Suprapubic skin (tissue), 3 donors: ENCODE results near the gene KNDC1.

Source experiments
- CTCF ChIP-seq, 2 donors: fragments of 200-600 bp in 1 of 2; fragments of 450-650 bp in 1 of 2; sonication (generic) in 1 of 2; IDR thresholded peaks; one replicate each; pipeline ENCODE4 v1.5.1; 2016 to 2019; ENCODE audit warnings: antibody characterized with exemption in 2 of 2, mild to moderate bottlenecking in 1 of 2, moderate library complexity in 1 of 2
- POLR2AphosphoS5 ChIP-seq, 3 donors: sonication (generic); formaldehyde crosslinking; IDR thresholded peaks; one replicate each; pipeline ENCODE4 v1.6.1; 2017; ENCODE audit warnings: antibody characterized with exemption in 3 of 3

GRCh38 chr10:133253361-133253955, 93.4 kb downstream of the KNDC1 start:
- TF ChIP-seq POLR2AphosphoS5 (IDR thresholded peaks at IDR 0.05) (no peak), CTCF (IDR thresholded peaks at IDR 0.05) (no peak)
